NK-92 treated with Interleukin-12 subunit alpha and Interleukin-12 subunit beta, amount 100 ng/mL, for 24 hours (cell line): ENCODE results near the gene RTBDN.

Experiments used
- DNase-seq: peaks from one replicate; lab custom pipeline; 2025; lab: John Stamatoyannopoulos, UW

Gene RTBDN

GRCh38 chr19:12779162-12779993 is 55.0 kb downstream of the RTBDN start:
- no peak for DNase-seq

- no peak for DNase-seq
Measured at GRCh38 chr19:12778905-12779161, 55.5 kb downstream of the RTBDN start.

- DNase-seq: no peak
Measured at GRCh38 chr19:12778017-12778904, 56.1 kb downstream of the RTBDN start.

- DNase-seq: peak; percentile 66
Measured at GRCh38 chr19:12777217-12778016, 57.0 kb downstream of the RTBDN start.
